ENCODE data around the gene PERM1. TPM values are rescaled to one million over a fixed set of nuclear protein-coding genes. Genes with fewer than 3 reads are reported as not detected.

The PERM1 gene
- not detected in 2 replicates for total RNA-seq

GRCh38 chr1:981955-982558, at the start of gene PERM1:
PERM1 (minus strand) TSS chr1:982093; CDS start chr1:981029, 1,064 bp downstream.

GRCh38 chr1:1020000-1020404, 38.1 kb upstream of the PERM1 start, which contains the start of gene AGRN:
AGRN (plus strand) TSS chr1:1020120; CDS start chr1:1020173, 53 bp downstream.

GRCh38 chr1:1013105-1013921, 31.4 kb upstream of the PERM1 start, which contains the start of gene ISG15:
ISG15 (plus strand) TSS chr1:1013497; CDS start chr1:1013574, 77 bp downstream.

GRCh38 chr1:999725-1000356, 17.9 kb upstream of the PERM1 start, which contains the start of gene HES4:
HES4 (minus strand) TSS chr1:1000097; CDS start chr1:999973, 124 bp downstream.

GRCh38 chr1:966135-966703, 15.7 kb downstream of the PERM1 start, which contains the start of gene PLEKHN1:
PLEKHN1 (plus strand) TSS chr1:966482; CDS start chr1:966532, 50 bp downstream.

GRCh38 chr1:960363-961131, 21.3 kb downstream of the PERM1 start, which contains the start of gene KLHL17:
KLHL17 (plus strand) TSS chr1:960584; CDS start chr1:960694, 110 bp downstream.

GRCh38 chr1:958823-959730, 22.8 kb downstream of the PERM1 start, which contains the start of gene NOC2L:
NOC2L (minus strand) TSS chr1:959256; CDS start chr1:959240, 16 bp downstream.

Other genes starting within 250 kb of the PERM1 start
- 5.4 and 25.2 TPM in 2 replicates for gene SAMD11, start 58.2 kb downstream of the PERM1 start, total RNA-seq
- 71.0 and 115 TPM in 2 replicates for gene NOC2L, start 22.8 kb downstream of the PERM1 start, total RNA-seq
- gene KLHL17, start 21.5 kb downstream of the PERM1 start, total RNA-seq: 9.2 and 14.8 TPM in 2 replicates
- under 0.01 and 1.8 TPM in 2 replicates for gene PLEKHN1, start 15.6 kb downstream of the PERM1 start, total RNA-seq
- 6.2 and 7.9 TPM in 2 replicates for gene HES4, start 18.0 kb upstream of the PERM1 start, total RNA-seq
- 68.3 and 107 TPM in 2 replicates for gene ISG15, start 31.4 kb upstream of the PERM1 start, total RNA-seq
- 96.2 and 197 TPM in 2 replicates for gene AGRN, start 38.0 kb upstream of the PERM1 start, total RNA-seq
- not detected in 2 replicates for gene RNF223, start 92.2 kb upstream of the PERM1 start, total RNA-seq
- 4.8 and 7.1 TPM in 2 replicates for gene C1orf159, start 134.0 kb upstream of the PERM1 start, total RNA-seq
- gene TTLL10, start 191.8 kb upstream of the PERM1 start, total RNA-seq: not detected in 2 replicates
- gene TNFRSF18, start 224.5 kb upstream of the PERM1 start, total RNA-seq: not detected in 2 replicates
- under 0.01 and 0.14 TPM in 2 replicates for gene TNFRSF4, start 232.1 kb upstream of the PERM1 start, total RNA-seq
- gene SDF4, start 249.9 kb upstream of the PERM1 start, total RNA-seq: 190 and 205 TPM in 2 replicates